T-helper 1 cell treated with Interleukin-12 subunit alpha and Interleukin-12 subunit beta and Interleukin-4 antibody, amounts not matched to agents 30 ng/mL and 1 ng/mL, for 36 hours (primary cell): Measurements from ENCODE around the gene GSK3B. TPM values are rescaled to one million over a fixed set of nuclear protein-coding genes. Genes with fewer than 3 reads are reported as not detected.

ENCODE experiments used
- intact Hi-C: fragments of 100-400 bp; cut with micrococcal nuclease; formaldehyde crosslinking; loops from one replicate; pipeline ENCODE4 v1.15.1; 2024
- total RNA-seq: library from RNA; stranded (reverse); gene quantifications from 2 replicates; pipeline ENCODE4 v1.2.3, GENCODE V29; 2022

Gene GSK3B
- total RNA-seq, 1 donor from 2014 or later = 44.8 TPM

DNA sequence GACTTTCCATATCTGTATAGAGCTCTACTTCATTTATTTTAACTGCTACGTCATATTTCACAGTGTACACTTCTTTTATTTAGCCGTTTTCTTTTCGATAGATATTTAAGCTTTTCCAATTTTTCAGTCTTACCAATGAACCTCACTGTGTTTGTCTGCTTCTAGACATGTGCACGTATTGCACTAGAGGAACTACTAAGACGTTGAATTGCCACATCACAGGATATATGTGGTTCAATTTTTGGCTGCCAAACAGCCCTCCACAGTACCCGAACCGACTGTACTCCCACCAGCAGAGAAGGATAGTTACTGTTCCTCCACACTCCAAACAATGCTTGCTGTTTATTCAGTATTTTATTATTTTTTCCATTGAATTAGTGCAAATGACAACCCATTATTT, 310.4 kb downstream of the GSK3B start:
- intact Hi-C loops = no loop called here

DNA sequence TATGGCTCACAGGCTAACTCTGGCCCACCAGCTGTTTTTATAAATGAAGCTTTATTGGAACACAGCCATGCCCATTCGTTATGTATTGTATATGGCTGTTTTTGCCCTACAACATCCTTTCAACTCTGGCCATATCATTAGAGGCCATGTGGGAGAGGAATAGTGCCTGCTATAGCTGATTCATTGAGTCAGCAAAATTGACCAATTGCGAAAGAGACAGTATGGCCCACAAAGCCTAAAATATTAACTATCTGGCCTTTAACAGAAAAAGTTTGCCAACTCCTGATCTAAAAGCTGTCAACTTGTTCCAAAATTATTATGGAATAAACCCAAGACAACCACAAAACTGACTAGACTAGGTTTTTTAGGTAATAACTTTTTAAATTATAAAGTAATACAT, 311.0 kb downstream of the GSK3B start:
- intact Hi-C loops = no loop called here

DNA sequence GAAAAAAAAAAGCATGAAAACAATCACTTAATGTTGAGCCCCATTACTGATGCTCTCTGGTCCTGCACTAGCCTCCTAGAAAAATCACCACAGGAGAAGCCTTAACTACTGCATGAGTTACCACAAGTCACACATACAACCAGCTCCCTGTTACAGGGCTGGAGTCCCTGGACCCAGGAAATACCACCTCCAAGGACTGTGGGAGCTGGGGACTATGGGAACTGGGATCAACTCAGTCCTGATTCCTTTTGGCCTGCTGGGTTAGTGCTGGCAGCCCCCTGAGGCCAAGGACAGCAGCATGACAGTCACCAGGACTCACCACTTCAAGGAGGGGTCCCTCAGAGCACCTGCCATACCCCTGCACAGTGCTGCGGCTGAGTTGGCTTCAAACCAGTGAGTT, 311.8 kb downstream of the GSK3B start:
- intact Hi-C loops = no loop called here

GRCh38 chr3:119781330-119782198, 312.7 kb downstream of the GSK3B start, which contains the start of gene NR1I2:
NR1I2 (plus strand) TSS chr3:119782101.
- intact Hi-C loops = no loop called here

DNA sequence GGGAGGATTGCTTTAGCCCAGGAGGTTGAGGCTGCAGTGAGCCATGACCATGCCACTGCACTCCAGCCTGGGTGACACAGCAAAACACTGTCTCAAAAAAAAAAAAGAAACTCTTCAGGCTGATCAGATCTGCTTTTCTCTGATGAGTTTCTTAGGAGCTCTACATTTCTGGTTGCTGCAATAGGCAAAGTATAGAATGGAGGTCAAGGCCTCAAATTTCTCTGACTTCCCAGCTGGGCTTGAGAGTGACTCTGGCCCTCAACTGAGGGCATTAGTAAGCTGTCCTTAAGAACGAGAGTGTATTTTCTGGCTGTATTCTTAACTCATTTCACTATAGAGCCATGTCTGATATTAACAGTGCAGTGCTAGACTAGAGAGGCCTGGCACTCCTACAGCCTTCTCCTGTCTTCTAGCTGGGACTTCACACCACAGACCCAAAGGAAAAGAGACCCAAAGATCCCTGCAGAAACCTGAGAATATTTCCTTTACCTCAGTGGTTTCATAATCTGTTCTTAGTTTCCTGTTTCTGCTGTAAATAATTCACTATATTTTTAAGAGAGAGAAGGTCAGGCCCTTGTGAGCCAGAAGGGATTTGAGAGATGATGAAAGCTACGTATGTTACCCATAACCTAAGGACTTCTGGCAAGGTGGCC, 314.4 kb downstream of the GSK3B start:
- intact Hi-C loops = no loop called here

DNA sequence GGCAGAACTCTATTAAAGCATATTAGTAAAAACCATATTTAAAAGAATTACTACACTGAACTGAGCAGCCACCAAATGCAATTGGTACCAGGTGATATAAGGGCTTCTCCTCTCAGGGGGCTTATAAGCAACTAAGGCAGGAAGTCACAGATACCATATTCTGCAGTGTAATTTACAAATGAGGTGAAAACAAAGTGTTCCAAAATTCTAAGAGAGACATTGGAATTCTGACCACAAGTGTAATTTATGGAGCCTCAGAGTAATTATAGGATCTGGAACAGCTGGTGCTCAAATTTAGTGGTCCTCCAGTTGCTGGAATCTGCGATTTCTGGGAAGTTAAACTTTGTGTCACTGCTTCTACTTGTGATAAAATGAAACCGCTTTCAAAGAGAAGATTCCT, 315.4 kb downstream of the GSK3B start:
- intact Hi-C loops = no loop called here

DNA sequence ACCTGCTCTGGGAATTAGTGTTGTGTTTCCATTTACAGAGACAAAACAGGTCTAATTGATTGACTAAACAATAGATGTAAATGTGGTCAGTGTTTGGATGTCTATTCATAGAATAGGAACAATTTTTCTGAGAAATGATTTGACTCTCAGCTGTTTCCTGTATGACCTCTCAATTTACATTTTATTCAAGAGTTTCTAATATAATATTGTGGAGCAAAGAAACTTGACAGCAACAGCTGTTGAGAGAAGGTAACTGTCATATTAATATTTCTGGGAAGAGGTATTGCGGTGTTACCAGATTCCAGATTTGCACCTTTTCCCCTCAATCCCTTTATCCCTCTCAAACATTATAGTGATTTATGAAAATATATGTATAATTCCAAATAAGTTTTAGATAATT, 316.1 kb downstream of the GSK3B start:
- intact Hi-C loops = no loop called here

- intact Hi-C loops = no loop called here
Measured at GRCh38 chr3:119776304-119776703, 317.9 kb downstream of the GSK3B start.

DNA sequence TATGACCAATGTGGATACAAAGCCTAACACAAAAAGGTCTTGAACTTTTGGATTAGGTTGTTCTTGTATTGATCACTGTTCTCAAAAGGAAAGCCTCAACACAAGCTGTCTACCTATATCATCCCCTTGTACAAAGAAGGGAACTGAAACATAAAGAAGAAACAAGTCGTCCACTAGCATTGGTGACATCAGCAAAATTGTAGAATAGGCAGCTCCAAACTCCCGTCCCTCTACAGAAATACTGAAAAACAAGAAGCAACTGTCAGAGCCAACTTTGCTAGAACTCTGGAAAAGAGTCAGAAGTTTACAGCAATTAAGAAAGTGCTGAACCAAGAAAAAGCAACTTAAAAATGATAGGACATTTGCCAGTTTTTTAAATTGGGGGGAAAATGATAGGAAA, 319.8 kb downstream of the GSK3B start:
- intact Hi-C loops = no loop called here

Other genes with a start within 250 kb of the GSK3B start
- 0.07 TPM in 2 replicates for gene GPR156, start 190.8 kb upstream of the GSK3B start, total RNA-seq